Activated T-cell treated with anti-CD3 and anti-CD28 coated beads, Interleukin-2, amount 50 U/mL, for 48 hours (primary cell): ENCODE data around the gene HS2ST1.
"Not testable (repeated sequence)": the region's sequence is repeated elsewhere in the genome, so short reads cannot be mapped to it uniquely, and the experiment has no call there.

Experiments used
- DNase-seq, 2 experiments: peaks; one replicate each; pipeline ENCODE4 v3.0.0-alpha.2; 2020

Gene HS2ST1

GRCh38 chr1:86926883-86927282, 12.4 kb downstream of the HS2ST1 start:
- no peak for DNase-seq

- no peak for DNase-seq
These were observed 14.4 kb downstream of the HS2ST1 start for GRCh38 chr1:86928819-86929218.

- DNase-seq: no peak
These were observed 18.6 kb downstream of the HS2ST1 start for GRCh38 chr1:86933051-86933450.

DNA sequence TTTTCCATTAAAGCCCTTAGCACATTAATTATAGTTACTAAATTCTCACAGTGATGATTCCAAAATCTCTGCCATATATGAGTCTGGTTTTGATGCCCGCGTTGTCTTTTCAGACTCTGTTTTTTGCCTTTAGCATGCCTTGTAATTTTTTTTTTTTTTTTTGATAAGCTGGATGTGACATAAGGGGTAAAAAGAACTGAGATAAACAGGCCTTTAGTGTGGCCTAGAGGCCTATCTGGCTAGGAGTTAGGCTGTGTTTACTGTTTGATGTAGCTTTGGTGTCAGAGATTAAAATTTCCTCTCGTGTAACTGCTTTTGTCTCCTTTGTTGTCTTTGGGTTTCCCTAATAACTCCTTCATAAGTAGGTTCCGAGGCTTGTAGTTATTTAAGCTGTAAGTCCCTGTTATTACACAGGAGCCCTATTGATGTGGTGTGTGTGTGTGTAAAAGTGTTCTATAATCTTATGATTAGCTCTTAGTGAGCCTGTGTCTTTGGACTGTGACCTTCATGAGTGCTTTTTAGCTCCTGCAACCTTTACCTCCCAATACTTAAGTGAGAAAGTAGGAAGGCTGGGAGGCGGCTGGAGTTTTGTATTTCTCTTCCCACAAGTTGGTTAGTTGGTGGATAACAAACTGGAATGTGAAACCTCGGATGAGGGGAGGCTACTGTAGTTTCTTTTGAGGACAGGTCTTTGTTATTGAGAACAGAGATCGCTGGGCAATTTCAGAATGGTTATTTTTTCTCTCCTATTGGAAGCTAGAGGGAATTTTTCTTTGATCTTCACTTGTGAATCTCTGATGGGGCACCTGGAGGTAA, 19.3 kb downstream of the HS2ST1 start:
- no peak for DNase-seq

DNA sequence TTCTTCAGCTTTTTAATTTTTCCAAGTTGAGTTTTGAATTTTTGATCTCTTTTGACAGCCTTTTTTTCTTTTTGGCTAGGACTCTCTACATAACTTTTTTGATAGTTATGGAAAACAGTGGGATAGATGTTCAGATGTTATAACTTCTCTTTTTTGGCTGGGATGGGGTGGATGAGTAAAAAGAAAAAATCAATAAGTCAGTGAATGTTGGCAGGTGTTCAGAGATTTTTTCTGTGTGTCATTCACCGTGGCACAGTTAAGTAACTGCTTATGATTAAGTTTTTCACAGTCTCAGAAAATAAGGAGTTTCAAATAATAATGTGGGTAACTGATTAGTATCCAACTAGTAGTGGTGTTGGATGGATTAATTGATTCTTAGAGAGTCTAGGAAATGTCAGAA, 24.0 kb downstream of the HS2ST1 start:
- DNase-seq: no peak

- no peak for DNase-seq
These were observed 24.4 kb downstream of the HS2ST1 start for GRCh38 chr1:86938855-86939254.

GRCh38 chr1:86939406-86939805, 25.0 kb downstream of the HS2ST1 start:
- DNase-seq: no peak

DNA sequence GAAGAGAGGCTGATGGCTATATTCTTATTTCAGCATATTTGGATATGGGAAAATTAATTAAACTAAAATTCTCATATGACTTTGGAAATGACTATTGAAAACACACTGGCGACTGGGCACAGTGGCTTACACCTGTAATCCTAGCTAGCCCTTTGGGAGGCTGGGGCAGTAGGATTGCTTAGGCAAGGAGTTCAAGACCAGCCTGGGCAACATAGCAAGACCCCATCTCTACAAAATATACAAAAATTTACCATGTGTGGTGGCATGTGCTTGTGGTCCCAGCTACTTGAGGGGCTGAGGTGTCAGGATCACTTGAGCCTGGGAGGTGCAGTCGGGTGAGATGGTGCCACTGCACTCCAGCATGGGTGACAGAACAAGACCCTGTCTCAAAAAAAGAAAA, 26.2 kb downstream of the HS2ST1 start:
- DNase-seq: no peak

- DNase-seq: no peak
These were observed 27.6 kb downstream of the HS2ST1 start for GRCh38 chr1:86942042-86942441.

GRCh38 chr1:86942743-86943142, 28.3 kb downstream of the HS2ST1 start:
- DNase-seq: no peak

DNA sequence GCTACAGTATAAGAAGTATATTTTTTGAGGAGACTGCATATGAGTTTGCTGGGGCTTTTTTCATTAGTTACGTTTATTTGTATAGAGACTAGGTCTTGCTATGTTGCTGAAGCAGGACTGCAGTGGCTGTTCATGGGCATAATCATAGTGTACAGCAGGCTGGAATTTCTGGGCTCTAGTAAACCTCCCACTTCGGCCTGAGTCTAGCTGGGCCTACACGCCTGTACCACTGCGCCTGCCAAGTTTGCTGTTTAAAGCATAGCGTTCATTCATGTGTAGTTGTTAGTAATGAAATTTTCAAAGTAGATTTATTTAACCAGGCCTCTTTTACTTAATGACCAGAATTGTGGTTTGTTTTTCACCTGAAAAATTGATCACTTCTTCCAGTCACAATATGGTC, 33.8 kb downstream of the HS2ST1 start:
- DNase-seq: no peak

GRCh38 chr1:86950712-86951419, 36.4 kb downstream of the HS2ST1 start:
- DNase-seq: no peak

DNA sequence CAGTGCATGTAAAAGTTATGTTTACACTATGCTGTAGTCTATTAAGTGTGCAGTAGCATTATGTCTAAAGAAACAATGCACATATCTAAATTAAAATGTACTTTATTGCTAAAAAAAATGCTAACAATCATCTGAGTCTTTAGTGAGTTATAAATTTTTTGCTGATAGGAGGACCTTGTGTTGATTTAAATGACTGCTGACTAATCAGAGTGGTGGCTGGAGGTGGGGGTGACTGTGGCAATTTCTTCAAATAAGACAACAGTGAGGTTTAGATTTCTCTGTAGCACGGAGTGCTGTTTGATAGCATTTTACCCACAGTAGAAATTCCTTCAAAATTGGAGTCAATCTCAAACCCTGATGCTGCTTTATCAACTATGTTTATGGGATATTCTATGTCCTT, 37.0 kb downstream of the HS2ST1 start:
- no peak for DNase-seq

GRCh38 chr1:86953167-86953566, 38.7 kb downstream of the HS2ST1 start:
- DNase-seq: no peak

- no peak for DNase-seq
These were observed 41.2 kb downstream of the HS2ST1 start for GRCh38 chr1:86955678-86956077.

GRCh38 chr1:86956221-86956620, 41.8 kb downstream of the HS2ST1 start:
- DNase-seq: no peak

- DNase-seq: no peak
These were observed 42.8 kb downstream of the HS2ST1 start for GRCh38 chr1:86957221-86957620.

DNA sequence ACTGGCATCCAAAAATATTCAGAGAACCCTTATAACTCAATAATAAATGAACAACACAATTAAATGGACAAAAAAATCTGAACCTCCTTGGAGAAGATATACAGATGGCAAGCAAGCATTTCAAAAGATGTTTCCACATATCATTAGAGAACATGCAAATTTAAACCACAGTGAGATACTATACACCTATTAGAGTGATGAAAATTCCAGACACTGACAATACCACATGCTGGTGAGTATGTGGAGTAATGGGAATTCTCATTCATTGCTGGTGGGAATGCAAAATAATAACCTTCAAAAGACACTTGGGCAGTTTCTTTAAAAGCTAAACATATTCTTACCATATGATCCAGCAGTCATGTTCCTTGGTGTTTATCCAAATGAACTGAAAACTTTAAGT, 46.1 kb downstream of the HS2ST1 start:
- DNase-seq: no peak

GRCh38 chr1:86963841-86964240, 49.4 kb downstream of the HS2ST1 start:
- DNase-seq: not testable (repeated sequence)

GRCh38 chr1:86965012-86965826, 50.8 kb downstream of the HS2ST1 start:
- no peak for DNase-seq

- DNase-seq: no peak
These were observed 51.4 kb downstream of the HS2ST1 start for GRCh38 chr1:86965827-86966182.

DNA sequence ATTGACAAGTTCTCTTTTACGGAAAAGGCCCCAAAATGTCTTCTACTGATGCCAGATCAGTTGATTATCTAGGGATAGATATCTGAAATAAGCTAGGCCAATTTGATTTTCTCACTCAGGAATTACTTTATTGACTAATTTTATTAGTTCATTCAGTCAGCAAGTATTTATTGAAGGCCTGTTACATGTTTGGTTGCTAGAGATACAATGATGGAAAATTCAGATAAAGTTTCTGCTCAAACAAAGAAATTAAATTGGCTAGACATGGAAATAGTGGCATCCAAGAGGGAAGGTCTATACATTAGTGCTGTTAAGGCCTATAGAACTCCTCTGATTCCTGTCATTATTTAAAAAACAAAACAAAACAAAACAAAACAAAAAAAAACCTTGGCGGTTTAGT, 56.5 kb downstream of the HS2ST1 start:
- no peak for DNase-seq

GRCh38 chr1:86971778-86972177, 57.3 kb downstream of the HS2ST1 start:
- DNase-seq: no peak

GRCh38 chr1:86972262-86972661, 57.8 kb downstream of the HS2ST1 start:
- no peak for DNase-seq
